HepG2 (cell line): ENCODE results near the gene HOXA7.

ENCODE experiments used
- CAMTA2 ChIP-seq: sonication (generic); formaldehyde crosslinking; IDR thresholded peaks from 2 replicates; pipeline ENCODE4 v1.4.0; 2020; ENCODE audit warnings: mild to moderate bottlenecking, missing genetic modification reagents, borderline replicate concordance
- EZH2 ChIP-seq: conservative IDR thresholded peaks from 2 replicates; pipeline ENCODE4 v1.6.1; 2012; ENCODE audit warnings: mild to moderate bottlenecking, low read depth, low read length, moderate library complexity
- GMEB2 ChIP-seq: IDR thresholded peaks from 2 replicates; pipeline ENCODE4 v1.6.1; 2016; ENCODE audit warnings: missing biosample characterization, missing genetic modification reagents, low read depth

DNA sequence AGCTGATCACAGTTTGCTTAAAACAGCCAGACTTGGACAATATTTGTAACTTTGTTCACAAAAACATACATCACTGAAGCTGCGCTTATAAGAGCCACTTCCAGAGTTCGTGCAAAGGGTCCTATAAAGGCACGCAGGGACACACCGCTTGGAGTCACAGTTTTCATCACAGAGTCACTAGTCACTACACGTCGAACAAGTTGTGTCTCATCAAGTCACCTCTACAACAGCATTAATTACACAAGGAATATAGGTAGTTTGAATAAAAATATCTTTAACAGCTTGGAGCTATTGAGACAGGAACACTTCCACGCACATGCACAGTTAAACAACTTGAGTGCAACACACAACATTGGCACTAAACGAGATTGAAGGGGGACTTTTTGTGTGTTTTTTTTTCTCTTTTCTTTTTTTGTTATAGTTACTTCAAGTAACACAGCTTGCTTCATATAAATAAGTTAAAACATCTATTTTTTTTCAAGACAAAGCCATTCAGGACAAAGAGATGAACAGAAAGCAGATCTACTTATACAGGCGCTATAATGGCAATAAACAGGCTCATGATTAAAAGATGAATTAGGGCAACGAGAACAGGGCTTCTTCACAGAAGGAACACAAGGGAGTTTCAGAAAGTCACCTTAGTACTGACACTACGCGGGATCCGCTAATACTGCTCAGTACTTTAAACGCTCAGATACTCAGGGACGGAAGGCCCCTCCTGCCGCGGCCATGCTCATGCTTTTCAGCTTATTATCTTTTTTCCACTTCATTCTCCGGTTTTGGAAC is 15.1 kb downstream of the HOXA7 start:
- TF ChIP-seq CAMTA2 (CRISPR knock-in tag) (no peak), GMEB2 (CRISPR knock-in tag) (no peak), EZH2 (no peak)
